GM12874 (cell line): Measurements from ENCODE around the gene SUDS3.

Source experiments
- CTCF ChIP-seq: IDR thresholded peaks from 2 replicates; pipeline ENCODE4 v1.5.1; 2011; ENCODE audit warnings: low read depth, mild to moderate bottlenecking, control low read depth, low read length, moderate library complexity; ENCODE audit not compliant: insufficient read depth

Gene SUDS3

GRCh38 chr12:118334939-118335567, 41.3 kb upstream of the SUDS3 start:
- no peak for TF ChIP-seq CTCF

DNA sequence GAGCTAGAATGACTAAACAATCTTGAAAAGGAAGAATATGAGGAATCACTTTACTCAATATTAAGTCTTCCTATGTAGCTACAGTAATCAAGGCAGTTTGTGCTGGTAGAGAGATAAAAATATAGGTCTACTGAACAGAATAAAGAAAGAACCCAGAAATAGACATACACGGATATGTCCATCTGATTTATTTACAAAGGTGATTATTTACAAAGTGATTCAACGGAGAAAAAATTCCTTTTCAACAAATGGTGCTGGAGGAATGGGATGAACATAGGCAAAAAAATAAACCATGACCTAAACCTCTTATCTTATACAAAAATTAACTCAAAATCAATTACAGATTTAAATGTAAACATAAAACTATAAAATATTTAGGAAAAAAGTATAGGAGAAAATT, 40.2 kb upstream of the SUDS3 start:
- TF ChIP-seq CTCF, result no peak

DNA sequence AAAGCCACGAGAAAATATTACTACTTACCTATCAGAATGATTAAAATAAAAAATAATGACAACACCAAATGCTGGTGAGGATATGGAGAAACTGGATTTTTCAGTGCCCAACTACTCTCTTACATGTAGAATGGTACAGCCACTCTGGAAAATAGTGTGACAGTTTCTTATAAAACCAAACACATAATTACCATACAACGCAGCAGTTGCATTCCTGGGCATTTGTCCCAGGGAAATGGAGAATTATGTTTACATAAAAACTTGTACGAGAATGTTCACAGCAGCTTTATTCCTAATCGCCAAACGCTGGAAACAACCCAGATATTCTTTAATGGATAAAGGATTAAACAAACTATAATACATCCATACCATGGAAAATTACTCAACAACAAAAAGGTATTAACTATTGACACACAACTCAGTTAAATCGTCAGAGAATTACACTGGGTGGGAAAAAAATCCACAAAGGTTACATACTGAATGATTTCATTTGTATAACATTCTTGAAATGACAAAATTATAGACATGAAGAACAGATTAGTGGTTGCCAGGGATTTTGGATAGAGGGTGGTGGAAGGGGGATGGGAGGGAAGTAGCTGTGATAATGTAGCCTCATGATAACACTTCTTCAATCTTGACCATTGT, 39.0 kb upstream of the SUDS3 start:
- TF ChIP-seq CTCF, result no peak

DNA sequence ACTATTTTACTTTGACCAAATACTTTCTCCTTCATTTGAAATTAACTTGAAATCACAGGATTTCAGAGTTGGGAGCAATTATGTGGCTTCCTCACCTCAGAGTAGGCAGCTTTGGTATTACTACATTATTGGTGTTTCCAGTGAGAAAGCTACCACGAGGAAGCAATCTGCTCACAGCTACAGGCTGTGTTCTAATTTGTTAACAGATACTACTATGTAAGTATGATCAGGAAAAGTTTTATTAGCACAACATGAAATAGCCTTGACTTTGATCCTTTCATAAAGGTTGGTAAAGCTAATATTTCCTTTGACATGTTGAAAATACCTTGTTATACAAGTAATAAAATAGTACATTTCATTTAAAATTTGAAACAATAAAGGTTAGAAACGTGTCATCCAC, 34.3 kb upstream of the SUDS3 start:
- TF ChIP-seq CTCF, result no peak

GRCh38 chr12:118344829-118345228, 31.5 kb upstream of the SUDS3 start:
- TF ChIP-seq CTCF, result no peak

DNA sequence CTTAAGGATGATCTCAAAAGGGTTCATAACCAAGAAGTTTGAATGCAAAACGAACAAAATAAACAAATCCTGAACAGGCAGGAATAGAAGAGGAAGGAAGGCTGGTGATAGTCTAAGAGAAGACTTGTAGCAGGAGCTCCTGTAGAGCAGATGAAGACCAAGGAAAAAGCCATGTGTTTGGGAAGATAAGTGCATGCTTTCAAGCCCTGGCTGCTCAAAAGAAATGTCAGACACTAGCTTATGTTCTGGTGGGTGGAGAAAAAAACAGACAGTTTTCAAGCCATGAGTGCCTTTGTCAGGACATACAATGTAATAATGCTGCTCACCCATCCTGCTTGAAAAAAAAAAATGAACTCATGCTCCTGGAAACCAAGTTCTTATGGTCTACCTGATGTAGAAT, 31.0 kb upstream of the SUDS3 start:
- no peak for TF ChIP-seq CTCF

- TF ChIP-seq CTCF, result no peak
Measured at GRCh38 chr12:118346895-118347294, 29.5 kb upstream of the SUDS3 start.
